ENCODE data around the gene ENPP1.

ENPP1 gene

DNA sequence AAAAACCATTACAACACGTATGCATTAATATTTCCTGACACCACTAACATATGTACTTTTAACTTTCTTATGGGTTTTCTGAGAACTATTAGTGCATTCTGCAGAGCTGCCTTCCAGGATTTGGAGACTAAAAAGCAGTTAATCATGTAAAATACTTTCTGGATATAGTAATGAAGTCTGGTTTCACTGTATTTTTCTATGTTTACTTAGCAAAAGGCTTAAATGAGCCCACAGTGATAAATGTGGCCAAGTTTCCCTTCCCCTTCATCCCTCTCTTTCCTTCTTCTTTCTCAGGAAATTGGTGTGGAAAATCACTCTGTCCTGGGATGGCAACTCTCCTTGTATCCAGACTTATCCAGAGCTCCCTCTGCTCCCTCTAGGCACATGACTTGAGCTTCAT, 29.7 kb upstream of the ENPP1 start:
- H3K27ac Mint-ChIP-seq = peak overlapping the region in 2 of 3 experiments; percentile 68 to 71

DNA sequence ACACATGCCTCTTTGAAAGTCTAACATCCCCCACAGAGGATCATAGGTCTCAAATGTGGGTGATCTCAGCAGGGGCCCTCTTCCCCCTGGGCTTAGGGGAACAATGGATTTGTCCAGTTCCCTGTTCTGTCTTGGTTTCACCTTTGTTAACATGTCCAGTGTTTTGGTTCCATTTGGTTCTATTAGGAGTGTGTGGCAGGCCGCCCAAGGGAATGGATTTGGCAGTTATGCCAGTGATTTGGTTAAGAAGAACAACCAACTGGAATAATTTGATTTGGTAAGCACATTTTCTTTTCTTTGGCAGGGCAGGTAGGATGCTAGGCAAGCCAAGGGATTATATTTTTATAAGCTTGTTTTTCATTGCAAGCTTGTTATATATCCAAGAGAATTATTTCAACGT, 28.5 kb upstream of the ENPP1 start:
- Mint-ChIP-seq H3K27me3 (ENCODE audit: low read depth) (no peaks in the 10 kb centered on the region), H3K27ac (no peak overlapping the region), H3K4me3 (no peak overlapping the region), H3K36me3 (ENCODE audit: low read depth) (no peaks in the 10 kb centered on the region), H3K4me1 (peaks cover 6% of the 10 kb centered on the region), H3K9me3 (peaks cover 2% of the 10 kb centered on the region)
- TF ChIP-seq, protein P1, sequence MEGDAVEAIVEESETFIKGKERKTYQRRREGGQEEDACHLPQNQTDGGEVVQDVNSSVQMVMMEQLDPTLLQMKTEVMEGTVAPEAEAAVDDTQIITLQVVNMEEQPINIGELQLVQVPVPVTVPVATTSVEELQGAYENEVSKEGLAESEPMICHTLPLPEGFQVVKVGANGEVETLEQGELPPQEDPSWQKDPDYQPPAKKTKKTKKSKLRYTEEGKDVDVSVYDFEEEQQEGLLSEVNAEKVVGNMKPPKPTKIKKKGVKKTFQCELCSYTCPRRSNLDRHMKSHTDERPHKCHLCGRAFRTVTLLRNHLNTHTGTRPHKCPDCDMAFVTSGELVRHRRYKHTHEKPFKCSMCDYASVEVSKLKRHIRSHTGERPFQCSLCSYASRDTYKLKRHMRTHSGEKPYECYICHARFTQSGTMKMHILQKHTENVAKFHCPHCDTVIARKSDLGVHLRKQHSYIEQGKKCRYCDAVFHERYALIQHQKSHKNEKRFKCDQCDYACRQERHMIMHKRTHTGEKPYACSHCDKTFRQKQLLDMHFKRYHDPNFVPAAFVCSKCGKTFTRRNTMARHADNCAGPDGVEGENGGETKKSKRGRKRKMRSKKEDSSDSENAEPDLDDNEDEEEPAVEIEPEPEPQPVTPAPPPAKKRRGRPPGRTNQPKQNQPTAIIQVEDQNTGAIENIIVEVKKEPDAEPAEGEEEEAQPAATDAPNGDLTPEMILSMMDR (IDR thresholded peaks at IDR 0.05; ENCODE audit: unreplicated experiment in 3 of 3) = no peak

More for the DNA sequence above, 29.7 kb upstream of the ENPP1 start:
- TF ChIP-seq, protein P1 (IDR thresholded peaks at IDR 0.05; ENCODE audit: unreplicated experiment in 3 of 3) = no peak
- peaks cover 2% of the 10 kb centered on the region for H3K9me3 Mint-ChIP-seq
- H3K36me3 Mint-ChIP-seq (ENCODE audit: low read depth) = no peaks in the 10 kb centered on the region
- H3K4me3 Mint-ChIP-seq = no peak overlapping the region
- H3K27me3 Mint-ChIP-seq (ENCODE audit: low read depth) = no peaks in the 10 kb centered on the region
- peaks cover 12% of the 10 kb centered on the region for H3K4me1 Mint-ChIP-seq

DNA sequence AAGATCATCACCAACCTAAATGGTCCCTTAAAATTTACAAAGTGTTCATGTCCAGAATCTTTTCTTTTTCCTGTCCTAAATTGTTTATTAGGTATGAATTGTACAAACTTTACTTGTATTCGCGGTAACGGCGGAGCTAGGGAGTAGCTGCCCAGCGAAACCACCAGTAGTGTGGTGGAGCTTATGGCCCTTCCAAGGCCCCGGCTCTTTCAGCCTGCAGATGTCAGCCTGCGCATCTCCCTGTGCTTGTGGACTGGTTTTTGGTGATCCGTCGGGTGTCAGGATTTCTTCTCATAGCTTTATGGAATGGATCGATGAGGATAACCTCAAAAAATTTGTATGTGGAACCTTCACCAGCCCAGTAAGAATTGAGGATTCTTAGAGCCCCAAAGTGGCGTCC, 27.2 kb upstream of the ENPP1 start:
- TF ChIP-seq, protein P1 (IDR thresholded peaks at IDR 0.05; ENCODE audit: unreplicated experiment in 3 of 3) = no peak
- Mint-ChIP-seq H3K4me3 (no peak overlapping the region), H3K9me3 (peaks cover 2% of the 10 kb centered on the region), H3K36me3 (ENCODE audit: low read depth) (no peaks in the 10 kb centered on the region), H3K4me1 (peaks cover 6% of the 10 kb centered on the region), H3K27ac (no peak overlapping the region), H3K27me3 (ENCODE audit: low read depth) (no peaks in the 10 kb centered on the region)

DNA sequence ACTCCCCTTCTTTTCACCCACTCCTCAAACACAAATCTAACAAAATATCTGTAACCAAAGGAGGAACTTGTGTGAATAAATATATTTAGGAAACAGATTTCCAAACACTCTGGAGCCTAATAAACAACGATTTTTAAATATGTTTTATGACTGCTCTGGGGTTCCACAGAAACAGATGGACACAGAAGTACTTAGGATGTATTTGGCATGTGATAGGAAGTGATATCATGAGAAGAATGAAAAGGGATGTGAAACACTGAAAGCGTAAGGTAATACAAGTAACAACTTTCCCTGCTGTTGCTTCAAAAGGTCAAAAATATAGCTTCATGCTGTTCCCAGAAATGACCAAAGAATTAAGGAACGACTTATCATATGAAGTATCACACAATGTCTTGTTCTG, 26.1 kb upstream of the ENPP1 start:
- Mint-ChIP-seq H3K4me3 (no peak overlapping the region), H3K27me3 (ENCODE audit: low read depth) (no peaks in the 10 kb centered on the region), H3K9me3 (peaks cover 2% of the 10 kb centered on the region), H3K27ac (no peak overlapping the region), H3K36me3 (ENCODE audit: low read depth) (no peaks in the 10 kb centered on the region), H3K4me1 (peaks cover 6% of the 10 kb centered on the region)
- TF ChIP-seq, protein P1 (IDR thresholded peaks at IDR 0.05; ENCODE audit: unreplicated experiment in 3 of 3) = no peak

DNA sequence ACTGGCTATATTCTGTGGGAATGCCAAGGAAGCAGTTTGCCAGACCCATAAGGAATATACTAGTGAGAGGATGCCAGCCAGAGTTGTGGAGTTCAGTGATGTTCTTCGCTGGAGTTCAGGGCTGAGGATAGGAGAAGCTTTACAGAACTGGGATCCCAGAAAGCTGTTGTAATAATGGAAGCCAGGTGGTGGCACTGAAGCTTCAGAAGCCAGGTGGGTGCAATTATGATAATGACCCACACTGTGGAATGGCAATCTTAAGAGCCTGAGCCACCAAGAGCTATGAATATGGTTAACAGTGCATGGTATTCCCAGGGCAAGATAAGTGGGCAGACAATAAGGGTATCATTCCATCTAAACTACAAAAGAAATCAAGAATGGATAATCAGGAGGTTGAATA, 25.1 kb upstream of the ENPP1 start:
- H3K36me3 Mint-ChIP-seq (ENCODE audit: low read depth) = no peaks in the 10 kb centered on the region
- H3K4me1 Mint-ChIP-seq = peaks cover 11% of the 10 kb centered on the region
- peaks cover 2% of the 10 kb centered on the region for H3K9me3 Mint-ChIP-seq
- H3K27me3 Mint-ChIP-seq (ENCODE audit: low read depth) = no peaks in the 10 kb centered on the region
- TF ChIP-seq, protein P1 (IDR thresholded peaks at IDR 0.05; ENCODE audit: unreplicated experiment in 3 of 3) = no peak
- H3K4me3 Mint-ChIP-seq = no peak overlapping the region
- H3K27ac Mint-ChIP-seq = no peak overlapping the region

DNA sequence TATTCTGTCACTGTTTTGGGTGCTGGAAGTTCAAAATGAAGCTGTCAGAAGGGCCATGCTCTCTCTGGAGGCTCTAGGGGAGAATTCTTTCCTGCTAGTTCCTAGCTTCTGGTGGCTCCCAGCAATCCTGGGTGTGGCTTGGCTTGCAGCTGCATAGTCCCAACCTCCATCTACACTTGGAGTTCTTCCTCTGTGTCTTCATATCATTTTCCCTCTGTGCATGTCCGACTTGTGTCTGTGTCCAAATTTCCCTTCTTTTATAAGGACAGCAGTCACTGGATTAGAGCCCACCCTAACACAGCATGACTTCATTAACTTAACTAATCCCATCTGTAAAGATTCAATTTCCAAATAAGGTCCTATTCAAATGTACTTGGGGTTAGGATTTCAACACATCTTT, 23.3 kb upstream of the ENPP1 start:
- TF ChIP-seq, protein P1 (IDR thresholded peaks at IDR 0.05; ENCODE audit: unreplicated experiment in 3 of 3) = no peak
- Mint-ChIP-seq H3K4me1 (peaks cover 20% of the 10 kb centered on the region), H3K9me3 (peaks cover 2% of the 10 kb centered on the region), H3K36me3 (ENCODE audit: low read depth) (no peaks in the 10 kb centered on the region), H3K27ac (no peak overlapping the region), H3K27me3 (ENCODE audit: low read depth) (no peaks in the 10 kb centered on the region), H3K4me3 (no peak overlapping the region)
